Cardiac fibroblast (primary cell): Measurements from ENCODE around the gene CAPN5.

Experiments used
- DNase-seq, 2 donors: peaks; one replicate each; pipeline versions ENCODE4 v3.0.0 to v3.0.0-alpha.2; 2010; ENCODE audit warnings: low read depth in 2 of 2
- H3K4me3 ChIP-seq, 2 donors: replicated peaks in 1 of 2; 1 replicate in 1 of 2; 2 replicates in 1 of 2; pipeline ENCODE4 v1.5.1; 2011; ENCODE audit warnings: low read depth in 2 of 2, low read length in 2 of 2, mild to moderate bottlenecking in 2 of 2, moderate library complexity in 1 of 2
- TF ChIP-seq, protein P1 (sequence below): IDR thresholded peaks from one replicate; pipeline ENCODE4 v1.5.1; 2011; ENCODE audit warnings: low read depth, mild to moderate bottlenecking, low read length, inconsistent platforms

Gene CAPN5

DNA sequence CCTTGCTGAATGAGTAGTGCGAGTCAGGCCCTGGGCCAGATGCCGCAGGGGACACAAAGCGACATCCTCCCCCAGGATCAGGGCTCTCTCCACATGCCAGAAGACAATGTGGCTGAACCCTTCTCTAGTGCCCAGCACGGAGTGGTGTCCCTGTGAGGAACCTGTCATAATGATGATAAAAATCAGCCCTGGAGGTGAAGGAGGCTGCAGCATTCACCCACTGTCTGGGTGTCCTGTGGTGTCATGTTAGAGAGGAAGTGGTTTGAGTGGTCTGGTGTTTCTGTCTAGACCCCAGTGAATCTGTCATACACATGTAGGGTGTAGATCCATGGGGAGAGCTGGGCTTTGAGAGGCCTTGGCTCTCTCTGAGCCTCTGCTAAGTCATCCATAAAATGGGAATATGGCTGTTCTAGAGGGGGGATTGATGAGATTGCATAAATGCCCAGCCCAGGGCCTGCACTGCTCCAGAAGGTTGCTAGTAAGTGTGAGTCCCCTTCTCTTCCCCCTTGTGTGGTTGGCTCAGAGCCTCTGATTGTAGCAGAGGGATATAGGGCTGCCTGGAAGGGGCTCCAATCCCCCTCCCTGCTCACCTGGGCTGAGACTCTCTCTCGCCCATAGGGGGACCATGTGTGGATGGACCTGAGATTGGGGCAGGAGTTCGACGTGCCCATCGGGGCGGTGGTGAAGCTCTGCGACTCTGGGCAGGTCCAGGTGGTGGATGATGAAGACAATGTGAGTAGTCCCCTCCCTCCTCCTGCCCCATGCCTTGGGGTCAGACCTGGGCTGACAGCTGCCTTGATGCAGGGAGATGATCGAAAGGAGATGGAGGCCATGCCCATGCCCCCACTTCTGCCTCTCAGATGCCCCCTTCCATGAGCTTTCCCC lies 75.6 kb downstream of the CAPN5 start:
- DNase-seq = no peak
- TF ChIP-seq, protein P1, sequence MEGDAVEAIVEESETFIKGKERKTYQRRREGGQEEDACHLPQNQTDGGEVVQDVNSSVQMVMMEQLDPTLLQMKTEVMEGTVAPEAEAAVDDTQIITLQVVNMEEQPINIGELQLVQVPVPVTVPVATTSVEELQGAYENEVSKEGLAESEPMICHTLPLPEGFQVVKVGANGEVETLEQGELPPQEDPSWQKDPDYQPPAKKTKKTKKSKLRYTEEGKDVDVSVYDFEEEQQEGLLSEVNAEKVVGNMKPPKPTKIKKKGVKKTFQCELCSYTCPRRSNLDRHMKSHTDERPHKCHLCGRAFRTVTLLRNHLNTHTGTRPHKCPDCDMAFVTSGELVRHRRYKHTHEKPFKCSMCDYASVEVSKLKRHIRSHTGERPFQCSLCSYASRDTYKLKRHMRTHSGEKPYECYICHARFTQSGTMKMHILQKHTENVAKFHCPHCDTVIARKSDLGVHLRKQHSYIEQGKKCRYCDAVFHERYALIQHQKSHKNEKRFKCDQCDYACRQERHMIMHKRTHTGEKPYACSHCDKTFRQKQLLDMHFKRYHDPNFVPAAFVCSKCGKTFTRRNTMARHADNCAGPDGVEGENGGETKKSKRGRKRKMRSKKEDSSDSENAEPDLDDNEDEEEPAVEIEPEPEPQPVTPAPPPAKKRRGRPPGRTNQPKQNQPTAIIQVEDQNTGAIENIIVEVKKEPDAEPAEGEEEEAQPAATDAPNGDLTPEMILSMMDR = no peak
- H3K4me3 ChIP-seq = no peak overlapping the region

DNA sequence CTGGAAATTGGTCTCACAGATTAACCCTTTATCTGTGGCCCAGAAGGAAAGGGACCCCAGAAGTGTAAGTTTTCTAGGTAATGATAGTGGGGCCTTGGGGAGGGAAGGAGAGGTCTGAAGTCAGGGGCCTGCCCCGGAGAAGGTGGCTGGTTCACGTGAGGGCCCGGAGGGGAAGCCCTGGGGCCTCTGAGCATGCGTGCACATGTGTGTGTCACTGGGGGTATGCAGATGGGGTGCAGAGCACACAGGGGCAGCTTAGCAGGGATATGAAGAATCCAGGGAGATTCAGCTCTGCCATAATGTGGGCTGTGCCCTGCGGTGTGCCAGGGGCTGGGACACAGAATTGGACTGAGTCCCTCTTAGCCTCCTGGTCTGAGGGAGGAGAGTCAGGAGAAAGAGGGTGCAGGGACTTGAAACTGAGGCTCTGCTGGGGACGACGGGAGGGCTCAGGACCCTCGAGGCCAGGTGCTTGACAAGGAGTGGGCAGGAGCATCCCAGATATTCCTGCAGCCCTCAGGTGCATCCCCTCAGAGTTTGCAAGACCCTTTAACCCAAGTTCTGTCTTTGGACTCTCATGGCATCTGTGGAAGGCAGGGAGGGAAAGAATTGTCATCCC lies 76.7 kb downstream of the CAPN5 start:
- H3K4me3 ChIP-seq = no peak overlapping the region
- DNase-seq = no peak
- TF ChIP-seq, protein P1 = no peak

- no peak for DNase-seq
- no peak overlapping the region for H3K4me3 ChIP-seq
- TF ChIP-seq, protein P1 = no peak
Observed at GRCh38 chr11:77144196-77144856, 77.6 kb downstream of the CAPN5 start.

DNA sequence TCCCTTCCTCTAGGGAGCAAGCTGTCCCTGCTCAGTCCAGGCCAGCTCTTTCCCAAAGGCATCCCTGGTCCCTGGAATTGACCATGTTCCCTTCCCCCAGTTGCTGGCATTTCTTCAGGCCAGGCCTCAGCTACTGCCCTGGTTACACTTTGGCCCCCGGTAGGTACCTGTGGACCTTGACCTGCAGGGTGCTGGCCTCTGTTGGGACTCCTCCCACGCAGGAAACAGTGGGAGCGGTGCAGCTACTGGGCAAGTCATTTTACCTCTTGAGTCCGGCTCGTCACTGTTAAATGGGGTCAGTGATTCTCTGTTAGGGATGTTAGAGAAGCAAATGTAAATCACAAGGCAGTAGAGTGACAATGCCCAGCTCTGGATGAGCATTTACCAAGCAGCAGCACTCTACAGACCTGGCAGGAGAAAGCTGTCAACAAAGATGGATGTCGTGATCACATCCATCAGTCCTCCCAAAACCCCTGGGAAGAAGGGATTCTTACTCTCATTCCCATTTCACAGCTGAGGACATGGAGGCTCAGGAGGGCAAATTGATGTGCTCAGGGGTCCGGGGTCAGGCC lies 78.2 kb downstream of the CAPN5 start:
- DNase-seq = no peak
- no peak overlapping the region for H3K4me3 ChIP-seq
- TF ChIP-seq, protein P1 = no peak

DNA sequence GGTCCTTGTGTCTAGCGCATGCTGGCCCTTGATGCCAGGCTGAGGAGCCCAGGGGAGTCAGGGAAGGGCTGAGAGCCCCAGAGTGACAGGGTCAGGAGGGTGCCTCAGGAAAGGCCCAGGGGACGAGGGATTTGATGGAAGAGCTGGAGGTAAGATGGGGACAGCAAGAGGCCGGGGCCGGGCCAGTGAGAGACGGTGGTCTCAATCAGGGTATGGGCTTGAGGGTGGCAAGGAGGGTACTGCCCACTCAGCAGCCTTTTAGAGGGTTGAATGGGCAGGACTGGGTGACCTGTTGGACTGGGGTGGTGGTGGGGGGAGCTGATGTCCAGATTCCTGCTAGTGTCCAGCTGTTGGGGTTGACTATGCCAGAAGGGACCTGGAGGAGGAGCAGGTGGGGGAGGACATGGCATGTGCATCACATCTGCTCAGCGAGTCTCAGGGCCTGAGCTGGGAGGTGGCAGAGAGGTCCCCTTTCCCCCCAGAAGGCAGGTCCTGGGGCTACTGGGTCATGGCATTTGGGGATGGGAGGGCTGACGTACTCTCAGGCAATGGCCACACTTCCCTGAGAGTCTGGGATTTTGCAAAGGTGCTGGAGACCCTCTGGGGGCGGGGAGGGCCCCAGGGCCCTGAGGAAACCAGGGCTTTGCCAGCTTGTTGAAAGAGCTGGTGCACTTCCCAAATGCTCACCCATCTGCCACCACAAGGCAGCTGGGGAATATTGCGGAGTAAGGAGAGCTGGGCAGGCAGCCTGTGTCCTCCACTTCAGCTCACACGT lies 79.7 kb downstream of the CAPN5 start:
- no peak for DNase-seq
- H3K4me3 ChIP-seq = no peak overlapping the region
- TF ChIP-seq, protein P1 = no peak

DNA sequence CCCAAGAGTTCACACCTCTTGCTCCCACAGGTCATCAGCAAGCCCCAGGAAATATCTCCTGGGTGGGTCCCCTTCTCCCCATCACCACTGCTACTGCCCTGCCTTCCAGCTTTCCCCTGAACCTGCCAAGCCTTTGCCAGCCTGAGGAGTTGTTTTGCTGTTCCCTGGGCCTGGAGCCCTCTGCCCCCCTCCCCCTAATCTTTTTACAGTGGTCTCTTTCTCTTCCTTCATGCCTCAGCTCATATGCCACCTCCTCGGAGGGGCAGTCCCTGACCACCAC lies 80.2 kb downstream of the CAPN5 start:
- TF ChIP-seq, protein P1 = no peak
- no peak for DNase-seq

More for the DNA sequence above, 80.2 kb downstream of the CAPN5 start:
- H3K4me3 ChIP-seq = no peak overlapping the region
